ENCODE measurements around the gene CHST13.

The CHST13 gene

DNA sequence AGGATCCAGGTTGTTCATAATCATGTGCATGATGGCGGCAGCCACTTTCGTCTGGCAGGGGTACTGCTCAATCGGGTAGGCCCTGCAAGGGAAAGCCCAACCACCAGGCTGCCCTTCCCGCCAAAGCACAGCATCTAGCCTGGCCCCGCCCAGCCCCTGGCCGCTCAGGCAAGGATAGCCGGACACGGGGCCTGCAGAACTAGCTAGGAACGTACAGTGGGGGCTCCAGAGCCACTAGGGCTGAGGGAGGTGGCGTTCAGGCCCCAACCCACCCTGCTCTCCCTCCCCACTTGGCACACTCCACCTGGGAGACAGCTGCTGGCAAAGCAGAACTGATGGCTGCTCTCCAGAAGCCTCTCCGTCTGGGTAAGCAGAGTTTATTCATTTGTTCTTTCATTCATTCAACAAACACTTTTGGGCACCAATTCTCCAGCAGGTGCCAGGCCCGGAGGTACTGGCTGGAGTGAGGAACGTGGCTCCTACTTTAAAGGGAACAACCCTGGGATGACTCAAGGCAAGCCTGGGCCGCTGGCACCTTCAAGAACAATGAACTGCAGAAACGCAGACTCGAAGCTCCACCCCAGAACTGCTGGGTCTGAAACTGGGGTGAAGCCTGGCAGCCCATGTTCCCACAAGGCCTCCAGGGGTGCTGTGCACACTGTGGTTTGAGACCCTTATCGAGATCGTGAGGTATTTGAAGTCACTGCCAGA is 14.2 kb upstream of the CHST13 start:
- no peak for DNase-seq (ENCODE audit: low read depth)

DNA sequence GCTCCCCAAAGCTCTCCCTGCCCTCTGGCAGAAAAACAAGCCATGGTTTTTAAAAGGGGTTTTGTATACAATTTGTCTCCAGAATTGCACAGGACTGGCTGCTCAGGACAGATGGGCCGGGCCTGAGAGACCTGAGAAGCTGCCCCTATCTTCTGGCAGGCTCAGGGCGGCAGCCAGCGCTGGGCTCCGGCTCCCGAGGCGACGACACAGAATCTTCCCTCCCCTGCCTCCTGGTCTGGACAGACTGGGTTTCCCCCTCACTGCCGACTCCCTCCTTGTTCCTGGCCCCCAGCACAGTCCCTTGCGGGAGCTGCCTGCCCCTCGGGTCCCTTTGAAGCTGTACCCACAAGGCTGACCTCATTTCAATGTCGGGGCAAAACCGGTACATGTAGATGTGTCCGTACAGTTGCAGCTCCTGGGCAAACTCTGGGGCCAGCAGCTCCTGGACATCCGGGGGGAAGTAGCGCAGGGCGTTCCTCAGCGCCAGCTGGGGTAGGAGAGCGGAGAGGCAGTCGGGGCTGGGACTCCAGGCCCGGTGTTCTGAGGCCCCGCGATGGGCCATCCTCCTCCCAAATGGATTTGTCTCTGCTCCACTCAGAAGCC is 13.5 kb upstream of the CHST13 start:
- no peak for DNase-seq (ENCODE audit: low read depth)

DNA sequence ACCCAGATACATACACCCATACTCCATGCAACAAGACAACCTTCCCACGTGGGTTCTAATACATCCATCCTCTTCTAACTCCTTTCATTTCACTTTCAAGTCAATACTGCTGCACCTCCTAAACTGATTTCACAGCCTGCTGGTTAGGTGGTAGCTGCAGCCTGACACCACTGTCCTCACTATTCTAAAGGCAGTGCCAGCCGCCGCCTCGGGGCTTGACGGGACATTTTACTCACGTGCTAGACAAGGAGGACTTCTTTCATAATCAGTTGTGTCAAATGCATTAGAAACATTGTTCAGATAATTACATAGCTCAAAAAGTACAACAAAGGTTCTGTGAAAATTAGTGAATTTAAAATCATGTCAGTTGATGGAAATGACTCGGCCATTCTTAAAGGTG is 12.7 kb upstream of the CHST13 start:
- DNase-seq (ENCODE audit: low read depth), result no peak

DNA sequence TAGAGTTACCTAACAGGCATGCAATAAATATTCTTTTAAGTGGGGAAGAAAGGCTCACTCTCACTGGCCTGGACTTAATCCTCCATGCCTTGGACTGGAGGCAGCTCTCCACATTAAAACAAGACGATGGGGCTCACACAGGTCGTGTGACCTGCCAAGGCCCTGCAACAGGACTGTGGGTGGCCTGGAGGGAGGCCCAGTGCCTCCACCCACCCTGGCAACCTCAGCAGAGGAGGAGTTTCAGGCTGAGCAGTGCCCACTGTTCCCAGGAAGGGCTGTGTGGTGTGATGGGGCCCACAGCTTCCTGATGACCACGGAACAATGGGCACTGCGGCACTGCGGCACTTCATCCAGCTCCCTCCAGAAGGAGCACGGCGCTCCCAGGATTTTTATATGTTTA is 11.9 kb upstream of the CHST13 start:
- DNase-seq (ENCODE audit: low read depth), result no peak

DNA sequence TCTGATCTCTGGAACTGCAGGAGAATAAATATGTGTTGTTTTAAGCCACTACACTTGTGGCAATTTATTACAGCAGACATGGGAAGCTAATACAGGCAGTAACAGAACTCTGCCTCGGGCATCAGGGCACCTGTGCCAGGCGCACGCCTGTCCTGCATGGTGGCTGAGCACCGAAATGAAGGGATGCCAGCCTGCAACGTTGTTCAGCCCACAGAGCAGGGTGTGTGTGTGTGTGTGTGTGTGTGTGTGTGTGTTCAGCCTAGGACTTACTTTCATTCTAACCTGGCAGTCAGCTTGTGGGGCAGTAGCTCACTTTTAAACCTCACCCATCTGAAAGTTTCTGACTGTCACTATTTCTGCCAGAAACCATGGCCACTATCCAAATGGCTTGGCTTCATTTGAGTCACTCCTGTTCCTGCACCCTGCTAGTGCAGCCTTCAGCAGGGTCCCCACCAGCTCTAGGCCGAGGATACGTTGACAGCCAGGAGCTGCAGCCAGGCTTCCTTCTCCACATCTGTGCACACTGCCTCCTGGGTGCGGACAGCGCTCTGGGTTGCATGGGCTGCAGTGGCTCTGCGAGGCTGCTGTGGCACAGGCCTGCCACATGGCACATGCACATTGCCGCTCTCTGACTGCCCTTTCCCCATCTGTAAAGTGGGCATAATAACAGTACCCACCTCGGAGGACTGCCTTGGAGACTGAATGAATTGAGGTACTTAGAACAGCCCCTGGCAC is 10.9 kb upstream of the CHST13 start:
- DNase-seq (ENCODE audit: low read depth), result no peak

DNA sequence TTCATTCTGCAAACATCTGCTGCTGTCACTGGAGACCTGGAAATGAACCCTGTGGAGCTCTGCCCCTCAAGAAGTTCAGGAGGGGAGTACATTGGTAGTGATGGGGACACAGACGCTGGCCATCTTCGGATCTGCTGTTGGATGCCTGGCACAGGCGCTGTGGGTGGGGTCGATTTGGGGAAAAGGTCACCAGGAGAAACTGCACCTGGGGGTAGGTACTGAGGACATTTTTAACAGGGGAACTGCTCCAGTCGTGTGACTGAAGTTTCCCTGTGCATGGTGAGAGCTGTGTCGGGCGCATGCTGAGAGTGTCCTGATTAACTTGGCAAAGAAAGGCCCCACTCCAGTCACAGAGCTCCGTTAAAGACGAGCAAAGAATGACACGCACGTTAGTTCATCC is 9.8 kb upstream of the CHST13 start:
- DNase-seq (ENCODE audit: low read depth), result no peak

DNA sequence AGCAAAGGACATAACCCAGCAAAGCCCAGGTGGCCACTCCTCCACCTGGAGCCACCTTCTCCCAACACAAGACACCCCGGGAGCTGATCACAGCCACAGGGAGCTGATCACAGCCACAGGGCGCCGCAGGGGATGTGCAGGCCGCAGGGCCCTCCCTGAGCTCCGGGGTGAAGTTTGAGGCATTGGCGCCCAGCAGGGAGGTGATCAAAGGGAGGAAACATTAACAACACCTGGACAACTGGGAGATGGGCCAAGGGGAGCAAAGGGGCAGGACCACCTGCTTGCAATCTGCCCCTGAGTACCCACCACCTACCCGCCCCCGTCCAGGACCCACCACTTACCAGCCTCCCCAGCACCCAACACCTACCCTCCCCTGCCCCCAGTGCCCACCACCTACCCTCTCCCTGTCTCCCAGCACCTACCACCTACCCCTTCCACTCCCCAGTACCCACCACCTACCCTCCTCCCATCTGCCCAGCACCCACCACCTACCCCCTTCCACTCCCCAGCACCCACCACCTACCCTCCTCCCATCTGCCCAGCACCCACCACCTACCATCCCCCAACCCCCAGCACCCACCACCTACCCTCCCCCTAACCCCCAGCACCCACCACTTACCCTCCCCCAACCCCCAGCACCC is 8.8 kb upstream of the CHST13 start:
- DNase-seq (ENCODE audit: low read depth), result no peak

DNA sequence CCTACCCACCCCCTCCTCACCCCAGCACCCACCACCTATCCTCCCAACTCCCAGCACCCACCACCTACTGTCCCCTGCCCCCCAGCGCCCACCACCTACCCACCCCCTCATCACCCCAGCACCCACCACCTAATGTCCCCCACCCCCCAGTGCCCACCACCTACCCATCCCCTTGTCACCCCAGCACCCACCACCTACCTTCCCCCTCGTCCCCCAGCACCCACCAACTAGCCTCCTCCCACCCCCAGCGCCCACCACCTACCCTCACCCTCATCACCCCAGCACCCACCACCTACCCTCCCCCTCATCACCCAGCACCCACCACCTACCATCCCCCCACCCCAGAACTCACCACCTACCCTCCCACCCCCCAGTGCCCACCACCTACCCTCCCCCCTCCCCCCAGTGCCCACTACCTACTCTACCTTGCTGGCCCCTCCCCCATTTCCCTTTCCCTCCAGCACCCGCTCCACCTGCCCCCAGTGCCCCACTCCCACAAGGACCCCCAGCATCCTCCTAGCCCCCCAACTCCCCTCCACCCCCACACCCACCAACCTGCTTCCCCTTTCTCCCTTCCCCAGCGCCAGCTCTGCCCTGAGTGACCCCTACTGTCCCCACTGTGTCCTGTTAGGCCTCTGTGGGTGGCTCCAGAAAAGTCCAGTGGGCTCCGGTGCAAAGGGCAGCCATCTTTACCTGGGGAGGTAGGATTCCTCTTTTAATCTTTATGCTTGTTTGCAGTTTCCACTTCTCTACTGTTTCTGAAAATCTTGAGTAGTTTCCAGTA is 7.6 kb upstream of the CHST13 start:
- no peak for DNase-seq (ENCODE audit: low read depth)

DNA sequence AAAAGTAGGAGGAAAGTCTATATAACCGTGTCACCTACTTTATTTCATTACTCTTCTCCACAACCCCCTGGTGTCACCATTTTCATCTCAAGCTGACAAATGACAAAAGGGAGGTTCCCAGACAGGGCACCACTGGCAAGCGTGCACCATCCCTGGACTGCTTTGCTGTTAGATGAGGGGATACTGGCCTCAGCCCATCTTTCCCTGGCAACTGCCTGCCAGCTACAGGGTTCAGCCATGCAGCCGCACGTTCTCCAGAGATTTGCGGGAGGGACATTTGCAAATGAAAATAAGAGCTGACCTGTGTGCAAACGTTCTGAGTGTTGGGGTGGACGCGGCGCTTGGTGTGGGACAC is 7.0 kb upstream of the CHST13 start:
- no peak for DNase-seq (ENCODE audit: low read depth)

DNA sequence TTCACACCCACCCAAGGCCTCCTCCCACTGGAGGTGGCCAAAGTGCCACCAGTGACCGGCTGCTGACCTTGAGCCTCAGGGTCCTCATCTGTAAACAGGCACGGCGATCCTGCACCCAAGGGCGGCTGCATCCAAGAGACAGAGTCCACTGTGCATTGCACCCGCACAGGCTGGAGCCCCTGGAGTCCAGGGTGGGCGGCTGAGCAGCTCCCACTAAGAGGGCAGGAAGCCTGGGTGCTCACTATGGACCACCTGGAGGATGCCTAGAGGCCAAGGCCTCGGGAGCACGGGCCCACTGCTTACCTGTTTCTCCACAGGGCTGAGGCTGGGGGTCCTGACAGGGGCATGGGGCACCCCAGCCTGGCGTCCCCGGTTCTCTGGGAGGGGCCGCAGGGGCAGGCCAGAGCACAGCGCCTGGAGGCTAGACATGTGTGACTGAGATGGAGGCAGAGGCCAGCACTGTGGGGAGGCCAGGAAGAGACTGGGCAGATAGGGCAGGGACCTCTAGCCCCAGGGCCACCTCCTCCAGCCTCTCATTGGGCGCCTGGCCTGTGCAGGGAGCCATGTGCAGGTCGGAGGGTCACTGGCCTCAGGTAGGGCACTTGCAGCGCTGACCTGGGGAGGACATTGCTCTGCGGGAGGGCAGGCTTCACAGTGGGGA is 6.5 kb upstream of the CHST13 start, which contains the start of gene UROC1:
Gene UROC1 (minus strand): TSS at position 483 of the 661 bp plus-strand sequence. CDS start 54 bp downstream, at position 429.
- DNase-seq (ENCODE audit: low read depth), result no peak

DNA sequence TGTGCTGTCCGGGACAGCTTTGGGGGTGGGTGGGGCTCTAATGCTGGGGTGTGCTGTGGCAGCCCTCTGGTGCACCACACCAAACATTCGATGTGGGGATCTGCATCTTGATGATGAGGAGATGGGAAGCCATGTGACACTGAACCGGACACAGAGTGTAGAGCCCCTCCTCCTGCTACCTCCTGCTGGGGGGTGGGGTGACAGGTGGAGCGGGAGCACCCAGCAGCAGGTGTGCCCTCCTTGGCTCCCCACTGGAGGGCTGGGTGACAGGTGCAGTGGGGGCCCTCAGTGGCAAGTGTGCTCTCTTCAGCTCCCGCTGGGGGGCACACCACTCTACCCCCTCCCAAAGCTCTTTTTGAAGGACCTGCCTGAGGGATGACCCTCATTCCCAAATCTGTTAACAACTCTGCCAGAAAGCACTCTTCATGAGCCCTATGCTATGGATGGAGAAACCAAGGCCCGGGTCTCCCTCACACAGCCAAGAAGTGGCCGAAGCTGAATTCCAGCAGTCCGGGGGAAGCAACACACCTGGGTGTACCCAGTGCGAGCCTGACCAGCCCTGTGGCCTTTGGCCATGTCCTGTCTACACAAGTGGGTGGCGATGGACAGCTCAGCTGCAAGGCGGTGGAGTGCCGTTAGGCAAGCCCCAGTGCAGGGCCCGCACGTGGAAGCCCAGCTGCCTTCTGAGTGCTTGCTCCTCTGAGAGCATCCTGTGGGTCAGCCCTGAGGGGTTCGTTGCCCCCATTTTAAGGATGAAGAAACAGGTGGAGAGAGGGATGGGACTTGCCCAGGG is 5.8 kb upstream of the CHST13 start:
- no peak for DNase-seq (ENCODE audit: low read depth)

DNA sequence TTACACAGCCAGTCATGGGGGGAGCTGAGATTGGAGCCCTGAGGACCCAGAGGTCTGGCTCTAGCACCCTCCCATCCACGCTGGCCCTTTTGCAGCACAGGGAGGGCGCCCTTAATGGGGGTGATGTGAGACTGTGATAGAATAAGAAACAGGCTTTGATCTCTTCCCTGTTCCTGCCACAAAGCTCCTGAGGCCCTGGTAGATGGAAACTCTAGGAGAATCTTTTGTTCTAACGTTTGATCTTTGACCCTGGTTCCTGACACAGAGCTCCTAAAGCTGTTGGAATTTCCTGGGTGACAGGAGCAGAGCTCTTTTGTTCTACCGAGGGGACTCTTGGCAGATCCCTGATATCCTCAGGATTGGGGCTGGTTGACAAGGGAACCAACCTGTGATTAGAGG is 5.2 kb upstream of the CHST13 start:
- DNase-seq (ENCODE audit: low read depth), result no peak

DNA sequence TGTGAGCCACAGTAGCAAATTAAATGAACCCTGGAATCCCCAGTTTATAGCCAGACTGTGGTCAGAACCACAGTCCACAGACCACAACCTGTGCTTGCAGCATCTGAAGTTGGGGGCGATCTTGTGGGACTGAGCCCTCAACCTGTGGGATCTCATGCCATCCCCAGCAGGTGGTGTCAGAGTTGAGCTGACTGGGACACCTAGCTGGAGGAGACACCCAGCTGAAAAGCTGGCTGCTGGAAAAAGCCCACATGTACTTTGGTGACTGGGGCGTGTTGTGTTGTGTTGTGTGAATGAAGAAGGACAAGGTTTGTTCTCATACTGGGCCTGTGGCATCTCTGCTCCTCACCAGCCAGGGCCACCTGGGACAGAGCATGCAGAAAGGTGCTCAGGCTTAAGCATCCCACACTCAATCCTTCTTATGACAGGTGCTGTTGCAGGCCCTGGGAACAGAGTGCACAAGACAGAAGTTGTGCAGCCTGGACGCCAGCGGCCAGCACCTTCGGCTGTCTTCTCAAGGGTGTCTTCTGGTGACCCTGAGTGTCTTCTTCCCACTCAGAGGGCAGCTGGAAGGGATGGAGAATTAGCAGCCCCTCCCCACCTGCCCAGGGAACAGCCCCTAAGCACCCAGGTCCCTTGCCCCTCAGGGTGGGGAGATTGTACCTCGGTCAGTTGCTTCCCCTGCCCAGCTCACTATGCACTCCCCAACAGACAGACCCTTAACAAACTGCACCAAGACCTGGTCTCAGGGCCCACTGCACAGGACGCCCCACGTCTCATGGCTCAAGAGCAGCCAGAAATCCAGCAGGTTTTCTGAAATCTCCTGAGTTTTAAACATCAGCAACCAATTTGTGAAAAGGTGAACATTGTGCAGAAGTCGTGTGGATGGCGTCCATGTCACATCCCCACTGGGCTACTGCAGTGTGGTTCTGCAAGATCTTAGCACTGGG is 4.2 kb upstream of the CHST13 start:
- no peak for DNase-seq (ENCODE audit: low read depth)

DNA sequence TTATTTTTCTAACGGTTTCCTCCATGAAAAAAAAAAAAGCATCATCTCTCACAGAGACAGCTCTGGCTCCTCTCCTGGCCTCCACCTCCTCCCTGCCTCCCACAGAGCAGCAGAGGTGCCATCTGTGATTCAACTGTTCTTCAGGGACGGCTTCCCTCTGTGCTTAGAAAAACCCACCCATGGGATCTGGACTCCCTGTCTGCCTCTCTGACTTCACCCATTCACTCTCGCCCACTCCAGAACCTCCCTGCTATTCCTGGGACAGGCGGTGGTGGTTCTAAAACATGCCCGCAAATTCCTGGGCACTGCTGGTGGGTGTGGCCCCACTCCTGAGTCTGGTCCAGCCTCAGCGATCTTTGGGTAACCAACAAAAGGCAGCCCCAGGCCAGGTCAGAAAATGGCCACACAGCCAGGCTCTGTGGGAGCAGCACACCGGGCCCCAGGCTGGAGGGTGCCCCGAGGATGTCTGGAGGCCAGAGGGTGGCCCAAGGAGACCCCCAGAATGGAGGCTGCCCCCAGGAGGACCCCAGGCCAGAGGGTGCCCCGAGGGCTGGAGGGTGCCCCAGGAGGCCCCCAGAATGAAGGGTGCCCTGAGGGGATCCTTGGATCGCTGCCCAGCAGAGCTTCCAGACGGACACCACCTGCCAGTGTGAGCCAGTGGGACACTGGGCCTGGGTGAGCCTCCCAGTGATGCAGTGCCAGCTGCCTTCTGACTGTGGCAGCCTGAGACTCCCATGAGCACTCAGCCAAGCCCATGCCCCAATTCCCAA is 2.6 kb upstream of the CHST13 start:
- DNase-seq (ENCODE audit: low read depth), result no peak

DNA sequence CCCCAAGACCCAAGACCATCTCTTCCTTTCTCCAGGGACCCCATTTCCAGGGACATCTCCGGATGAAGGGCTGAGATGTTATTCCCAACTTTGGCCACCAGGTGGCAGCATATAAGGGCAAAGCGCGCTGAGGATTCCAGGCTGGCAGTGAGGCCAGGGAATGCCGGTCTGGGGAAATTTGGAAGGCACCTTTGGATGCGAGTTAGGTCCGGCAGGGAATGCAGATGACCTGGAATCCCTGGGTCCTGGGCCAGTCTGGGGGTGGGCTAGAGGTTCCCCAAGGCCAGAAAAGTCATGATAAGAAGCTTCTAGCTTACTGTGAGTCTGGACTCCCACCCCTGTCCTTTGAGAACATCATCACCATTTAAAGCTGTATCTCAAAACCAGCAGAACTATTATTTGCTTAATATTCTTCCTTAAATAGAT is 1.6 kb upstream of the CHST13 start:
- DNase-seq (ENCODE audit: low read depth), result peak; percentile 70

DNA sequence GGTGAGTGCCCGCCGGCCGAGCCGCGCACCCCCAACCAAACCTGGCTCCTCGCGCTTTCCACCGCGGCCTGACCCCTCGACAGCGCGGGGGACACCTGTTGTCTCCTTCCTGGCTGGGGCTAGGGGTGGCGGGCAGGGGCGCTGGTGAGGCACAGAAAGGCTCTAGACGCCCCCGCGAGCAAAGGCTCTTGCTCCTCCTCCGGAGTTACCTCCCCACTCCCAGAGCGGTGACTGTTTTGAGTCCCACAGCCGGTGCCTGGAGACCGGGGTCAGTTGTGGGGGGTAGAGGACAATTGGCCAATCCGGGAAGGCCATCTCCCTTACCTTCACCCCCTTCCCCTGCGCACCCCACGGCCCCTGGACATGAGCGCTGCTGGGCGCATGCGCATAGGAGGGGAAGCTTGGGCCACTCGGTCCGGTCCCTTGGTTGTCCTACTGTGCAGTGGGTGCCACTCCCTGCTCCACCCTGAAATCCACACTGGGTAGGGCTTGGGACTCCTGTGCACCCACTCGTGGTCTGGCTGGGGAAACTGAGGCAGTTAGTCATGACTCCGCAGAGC is 554 bp downstream of the CHST13 start:
- DNase-seq (ENCODE audit: low read depth), result no peak

DNA sequence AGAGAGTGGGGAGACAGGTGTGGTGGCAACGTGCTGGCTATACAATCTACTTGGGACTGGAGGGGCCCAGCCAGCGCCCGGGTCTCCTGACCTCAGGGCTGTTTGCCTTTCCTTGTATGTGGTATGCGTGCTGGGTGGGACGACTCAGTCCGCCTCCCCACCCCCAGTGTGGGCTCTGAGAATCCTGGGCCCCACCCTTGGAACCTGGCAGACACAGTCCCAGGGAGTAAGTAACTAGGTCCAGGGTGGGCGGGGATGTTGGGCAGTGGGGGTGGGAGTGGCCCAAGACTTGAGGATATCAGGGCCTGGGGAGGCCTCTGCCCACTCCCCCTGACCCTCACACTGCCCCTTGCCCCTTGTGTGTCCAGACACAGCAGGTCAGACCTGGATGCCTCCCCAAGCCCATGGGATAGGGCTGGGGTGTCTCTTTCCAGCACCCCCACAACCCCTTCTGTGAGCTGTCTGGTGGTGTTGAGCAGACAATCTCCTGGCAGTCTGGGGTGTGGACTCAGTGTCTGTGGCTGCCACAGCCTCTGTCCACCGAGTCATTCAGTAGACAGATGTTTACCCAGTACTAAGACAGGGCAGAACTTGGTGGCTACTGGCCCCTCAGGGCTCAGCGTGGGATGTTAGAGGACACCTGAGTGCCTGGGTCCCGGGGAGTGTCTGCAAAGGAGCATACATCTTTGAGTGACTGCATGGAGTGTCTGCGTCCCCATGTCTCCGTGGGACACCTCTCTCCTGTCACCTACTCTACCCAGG is 1.3 kb downstream of the CHST13 start:
- DNase-seq (ENCODE audit: low read depth), result no peak
